A549 (cell line): Measurements from ENCODE around the gene SMIM35. TPM values are rescaled to one million over a fixed set of nuclear protein-coding genes. Genes with fewer than 3 reads are reported as not detected.
A peak's percentile ranks its signal among the peaks of the same experiment; 100 is the strongest.

Experiments used
- ATAC-seq, 2 experiments: fragments of 200-7000 bp in 1 of 2; fragments of >200 bp in 1 of 2; cut with Nextera tagmentation in 1 of 2; cut with Tn5 transposase in 1 of 2; 3 replicates each; pipeline versions ENCODE4 v1.8.0 to v1.9.1; 2018 to 2020; ENCODE audit warnings: mild to moderate bottlenecking in 1 of 2, moderate library complexity in 1 of 2
- CTCF ChIA-PET: fragments of 300-600 bp; sonication (Branson Sonifier 250); formaldehyde crosslinking; extraction: SDS; loops from one replicate; lab custom pipeline; 2021; ENCODE audit warnings: antibody characterized with exemption, inconsistent platforms; lab: Yijun Ruan, JAX
- POLR2A ChIA-PET: fragments of 350-600 bp; formaldehyde crosslinking; extraction: SDS; loops from one replicate; lab custom pipeline; 2021; ENCODE audit warnings: antibody characterized with exemption, inconsistent platforms; lab: Yijun Ruan, JAX
- DNase-seq, 2 experiments: peaks; one replicate each; pipeline versions ENCODE4 v3.0.0 to v3.0.0-alpha.2; 2011 to 2016; ENCODE audit warnings: low read depth in 1 of 2, low spot score in 1 of 2
- FAIRE-seq: peaks from 2 replicates; lab custom pipeline; 2011; peaks lifted over from hg19 to GRCh38; lab: Jason Lieb, UNC
- H3K27ac ChIP-seq, 2 experiments: fragments of >200 bp; sonication (Bioruptor Twin); formaldehyde crosslinking; 3 replicates each; pipeline ENCODE4 v1.5.1; 2016 to 2017
- H3K4me1 ChIP-seq: fragments of >200 bp; sonication (Bioruptor Twin); formaldehyde crosslinking; 3 replicates; pipeline ENCODE4 v1.6.1; 2016
- H3K4me2 ChIP-seq: fragments of >200 bp; sonication (Bioruptor Twin); formaldehyde crosslinking; 3 replicates; pipeline ENCODE4 v1.6.1; 2016
- H3K4me3 ChIP-seq: fragments of >200 bp; sonication (Bioruptor Twin); formaldehyde crosslinking; 3 replicates; pipeline ENCODE4 v1.5.1; 2016
- H3K9me3 ChIP-seq: fragments of >200 bp; sonication (Bioruptor Twin); formaldehyde crosslinking; 3 replicates; pipeline ENCODE4 v1.6.1; 2016
- BHLHE40 ChIP-seq: IDR thresholded peaks from 2 replicates; pipeline ENCODE4 v1.6.1; 2012; ENCODE audit warnings: low read depth, low read length, inconsistent platforms
- CHD2 ChIP-seq: fragments of 150-350 bp; IDR thresholded peaks from 2 replicates; pipeline ENCODE4 v1.6.1; 2014; ENCODE audit warnings: low read length; ENCODE audit not compliant: partially characterized antibody
- EHF ChIP-seq: fragments of 250-450 bp; sonication (Bioruptor Pico); IDR thresholded peaks from 2 replicates; pipeline ENCODE4 v1.5.0; 2020; ENCODE audit warnings: mild to moderate bottlenecking
- FOSB ChIP-seq: fragments of 250-450 bp; sonication (Bioruptor Pico); IDR thresholded peaks from 2 replicates; pipeline ENCODE4 v1.5.0; 2020; ENCODE audit warnings: mild to moderate bottlenecking, moderate library complexity
- FOXS1 ChIP-seq: fragments of 250-450 bp; sonication (Bioruptor Pico); IDR thresholded peaks from 2 replicates; pipeline ENCODE4 v1.5.0; 2020; ENCODE audit warnings: mild to moderate bottlenecking, moderate library complexity
- HOXA7 ChIP-seq: fragments of 250-450 bp; sonication (Bioruptor Pico); IDR thresholded peaks from 2 replicates; pipeline ENCODE4 v1.5.0; 2020; ENCODE audit warnings: mild to moderate bottlenecking, moderate library complexity
- HOXB5 ChIP-seq: fragments of 250-450 bp; sonication (Bioruptor Pico); IDR thresholded peaks from 2 replicates; pipeline ENCODE4 v1.5.0; 2020; ENCODE audit warnings: mild to moderate bottlenecking, moderate library complexity
- JUN ChIP-seq, 2 experiments: fragments of >200 bp; sonication (Bioruptor Twin); formaldehyde crosslinking; IDR thresholded peaks; 2 replicates in 1 of 2; 3 replicates in 1 of 2; pipeline ENCODE4 v1.6.1; 2016 to 2017
- JUNB ChIP-seq: fragments of >200 bp; sonication (Bioruptor Twin); formaldehyde crosslinking; IDR thresholded peaks from 2 replicates; pipeline ENCODE4 v1.6.1; 2016
- MAFK ChIP-seq: fragments of 450-650 bp; IDR thresholded peaks from 2 replicates; pipeline ENCODE4 v1.6.1; 2014; ENCODE audit not compliant: partially characterized antibody
- MYC ChIP-seq: IDR thresholded peaks from 2 replicates; pipeline ENCODE4 v1.6.1; 2012; ENCODE audit warnings: mild to moderate bottlenecking, inconsistent platforms, low read length, improper control_type of control experiment, borderline replicate concordance
- NPAS2 ChIP-seq: fragments of 250-450 bp; sonication (Bioruptor Pico); IDR thresholded peaks from 2 replicates; pipeline ENCODE4 v1.8.0; 2022; ENCODE audit warnings: mild to moderate bottlenecking, moderate library complexity, borderline replicate concordance
- PBX3 ChIP-seq: IDR thresholded peaks from 2 replicates; pipeline ENCODE4 v1.6.1; 2012
- PHF8 ChIP-seq: fragments of 200-600 bp; sonication (generic); IDR thresholded peaks from 2 replicates; pipeline ENCODE4 v1.6.1; 2016; ENCODE audit warnings: low read depth, mild to moderate bottlenecking, antibody characterized with exemption, moderate library complexity, borderline replicate concordance
- SMC3 ChIP-seq: fragments of >200 bp; sonication (Bioruptor Twin); formaldehyde crosslinking; IDR thresholded peaks from 3 replicates; pipeline ENCODE4 v1.6.1; 2018; ENCODE audit warnings: inconsistent platforms
- TFCP2L1 ChIP-seq: fragments of 250-450 bp; sonication (Bioruptor Pico); IDR thresholded peaks from 2 replicates; pipeline ENCODE4 v1.5.0; 2021; ENCODE audit warnings: mild to moderate bottlenecking
- ZC3H11A ChIP-seq: fragments of 450-650 bp; IDR thresholded peaks from 2 replicates; pipeline ENCODE4 v1.6.1; 2014; ENCODE audit warnings: antibody characterized with exemption, mild to moderate bottlenecking
- WGBS: methylation state at CpG from one replicate; pipeline ENCODE4 v1.1.6; 2017; ENCODE audit errors: missing lambda C conversion rate; 5-methylcytosine and 5-hydroxymethylcytosine counted together
- polyA plus RNA-seq, 4 experiments: library from polyadenylated mRNA; depleted of rRNA in 3 of 4; stranded (reverse); fragments of >200 nt; fragmentation: RNase III in 1 of 4; extraction: RNeasy Plus Mini Kit Qiagen cat#74134 plus additional on column Dnase treatment in 1 of 4; gene quantifications; 2 replicates in 3 of 4; 3 replicates in 1 of 4; pipeline ENCODE4 v1.2.3, GENCODE V29; 2011 to 2017
- TF ChIP-seq, protein P1 (sequence below): fragments of >200 bp; sonication (Bioruptor Twin); formaldehyde crosslinking; IDR thresholded peaks from 3 replicates; pipeline ENCODE4 v1.5.1; 2016
- TF ChIP-seq, protein P2 (sequence below): fragments of 250-450 bp; sonication (Bioruptor Pico); IDR thresholded peaks from 2 replicates; pipeline ENCODE4 v1.5.0; 2020; ENCODE audit warnings: low read depth, mild to moderate bottlenecking, moderate library complexity

SMIM35 gene
- polyA plus RNA-seq, 2 of the 4 experiments (the other 2 are of a cell fraction), result not detected

- no peak for DNase-seq
- ChIA-PET CTCF (no interaction called here), POLR2A (no interaction called here)
- no peak overlapping the region for H3K4me3 ChIP-seq
- TF ChIP-seq, protein P1, sequence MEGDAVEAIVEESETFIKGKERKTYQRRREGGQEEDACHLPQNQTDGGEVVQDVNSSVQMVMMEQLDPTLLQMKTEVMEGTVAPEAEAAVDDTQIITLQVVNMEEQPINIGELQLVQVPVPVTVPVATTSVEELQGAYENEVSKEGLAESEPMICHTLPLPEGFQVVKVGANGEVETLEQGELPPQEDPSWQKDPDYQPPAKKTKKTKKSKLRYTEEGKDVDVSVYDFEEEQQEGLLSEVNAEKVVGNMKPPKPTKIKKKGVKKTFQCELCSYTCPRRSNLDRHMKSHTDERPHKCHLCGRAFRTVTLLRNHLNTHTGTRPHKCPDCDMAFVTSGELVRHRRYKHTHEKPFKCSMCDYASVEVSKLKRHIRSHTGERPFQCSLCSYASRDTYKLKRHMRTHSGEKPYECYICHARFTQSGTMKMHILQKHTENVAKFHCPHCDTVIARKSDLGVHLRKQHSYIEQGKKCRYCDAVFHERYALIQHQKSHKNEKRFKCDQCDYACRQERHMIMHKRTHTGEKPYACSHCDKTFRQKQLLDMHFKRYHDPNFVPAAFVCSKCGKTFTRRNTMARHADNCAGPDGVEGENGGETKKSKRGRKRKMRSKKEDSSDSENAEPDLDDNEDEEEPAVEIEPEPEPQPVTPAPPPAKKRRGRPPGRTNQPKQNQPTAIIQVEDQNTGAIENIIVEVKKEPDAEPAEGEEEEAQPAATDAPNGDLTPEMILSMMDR, result no peak
- TF ChIP-seq CHD2, result no peak
- no peak for TF ChIP-seq FOSB (CRISPR knock-in tag)
- TF ChIP-seq, protein P2, sequence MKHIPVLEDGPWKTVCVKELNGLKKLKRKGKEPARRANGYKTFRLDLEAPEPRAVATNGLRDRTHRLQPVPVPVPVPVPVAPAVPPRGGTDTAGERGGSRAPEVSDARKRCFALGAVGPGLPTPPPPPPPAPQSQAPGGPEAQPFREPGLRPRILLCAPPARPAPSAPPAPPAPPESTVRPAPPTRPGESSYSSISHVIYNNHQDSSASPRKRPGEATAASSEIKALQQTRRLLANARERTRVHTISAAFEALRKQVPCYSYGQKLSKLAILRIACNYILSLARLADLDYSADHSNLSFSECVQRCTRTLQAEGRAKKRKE (CRISPR knock-in tag), result no peak
- TF ChIP-seq JUNB, result no peak
- no peak for TF ChIP-seq ZC3H11A
- TF ChIP-seq PHF8, result no peak
- no peaks in the 10 kb centered on the region for H3K4me1 ChIP-seq
- FAIRE-seq, result no peak
- no peaks in the 10 kb centered on the region for H3K9me3 ChIP-seq
- no peak overlapping the region for H3K27ac ChIP-seq
- WGBS, result 80% methylated on average over 10 of the region's 10 CpGs
- no peak for ATAC-seq
- no peak overlapping the region for H3K4me2 ChIP-seq
Measured at GRCh38 chr11:118068945-118069612, 17.7 kb downstream of the SMIM35 start.

- H3K4me2 ChIP-seq, result no peak overlapping the region
- TF ChIP-seq PBX3 (no peak), HOXB5 (CRISPR knock-in tag) (no peak), TFCP2L1 (CRISPR knock-in tag) (no peak), BHLHE40 (no peak), JUN (IDR thresholded peaks at IDR 0.05) (no peak), MYC (no peak), MAFK (no peak), SMC3 (no peak), FOXS1 (CRISPR knock-in tag) (no peak), HOXA7 (CRISPR knock-in tag) (no peak), ZC3H11A (no peak), NPAS2 (CRISPR knock-in tag) (no peak), EHF (CRISPR knock-in tag) (no peak), PHF8 (no peak)
- TF ChIP-seq, protein P1, result no peak
- TF ChIP-seq, all 56 proteins: peak for 0
- FAIRE-seq (no peak), DNase-seq (no peak), ATAC-seq (0 out of 6 replicates have a peak, but pooled peaks of 1 of the 2 experiments have one; percentile 24)
- CTCF ChIA-PET, result interaction anchor here (0.7 kb wide), 1 partner anchor 260 kb away, joined by 3 read pairs; no protein-coding TSS in a partner anchor
- WGBS, result 77% methylated on average over 24 of the region's 24 CpGs
- H3K9me3 ChIP-seq, result no peaks in the 10 kb centered on the region
- no peaks in the 10 kb centered on the region for H3K4me1 ChIP-seq
- POLR2A ChIA-PET, result no interaction called here
- no peak overlapping the region for H3K27ac ChIP-seq
- H3K4me3 ChIP-seq, result no peak overlapping the region
Measured at GRCh38 chr11:118068206-118068944, 18.4 kb downstream of the SMIM35 start.
